ENCODE measurements around the gene TMEM154.
"Not testable (repeated sequence)": the region's sequence is repeated elsewhere in the genome, so short reads cannot be mapped to it uniquely, and the experiment has no call there.

Gene TMEM154

DNA sequence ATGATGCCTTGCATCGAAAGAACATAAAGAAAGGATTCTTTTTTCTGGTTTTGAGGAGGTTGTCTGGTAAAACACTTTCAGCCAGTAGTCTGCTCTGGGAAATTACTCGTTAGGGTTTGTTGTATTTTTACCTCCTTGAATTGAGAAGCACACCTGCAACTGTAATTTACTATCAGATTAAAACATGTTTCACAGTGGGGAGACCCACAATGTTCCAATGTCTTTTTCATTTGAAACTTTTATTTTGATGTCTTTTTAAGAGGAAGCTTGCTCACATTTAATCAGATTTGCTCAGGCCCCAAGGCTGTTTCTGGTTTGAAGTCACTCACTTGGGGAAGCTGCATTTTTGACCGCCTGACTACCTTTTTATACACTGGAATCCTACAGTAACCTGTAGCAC, 12.0 kb downstream of the TMEM154 start:
- Mint-ChIP-seq H3K9me3 (no peaks in the 10 kb centered on the region), H3K27ac (no peak overlapping the region), H3K36me3 (ENCODE audit: low read depth) (no peaks in the 10 kb centered on the region), H3K4me1 (no peaks in the 10 kb centered on the region), H3K4me3 (no peak overlapping the region), H3K27me3 (ENCODE audit: low read depth) (no peaks in the 10 kb centered on the region)
- TF ChIP-seq, protein P1, sequence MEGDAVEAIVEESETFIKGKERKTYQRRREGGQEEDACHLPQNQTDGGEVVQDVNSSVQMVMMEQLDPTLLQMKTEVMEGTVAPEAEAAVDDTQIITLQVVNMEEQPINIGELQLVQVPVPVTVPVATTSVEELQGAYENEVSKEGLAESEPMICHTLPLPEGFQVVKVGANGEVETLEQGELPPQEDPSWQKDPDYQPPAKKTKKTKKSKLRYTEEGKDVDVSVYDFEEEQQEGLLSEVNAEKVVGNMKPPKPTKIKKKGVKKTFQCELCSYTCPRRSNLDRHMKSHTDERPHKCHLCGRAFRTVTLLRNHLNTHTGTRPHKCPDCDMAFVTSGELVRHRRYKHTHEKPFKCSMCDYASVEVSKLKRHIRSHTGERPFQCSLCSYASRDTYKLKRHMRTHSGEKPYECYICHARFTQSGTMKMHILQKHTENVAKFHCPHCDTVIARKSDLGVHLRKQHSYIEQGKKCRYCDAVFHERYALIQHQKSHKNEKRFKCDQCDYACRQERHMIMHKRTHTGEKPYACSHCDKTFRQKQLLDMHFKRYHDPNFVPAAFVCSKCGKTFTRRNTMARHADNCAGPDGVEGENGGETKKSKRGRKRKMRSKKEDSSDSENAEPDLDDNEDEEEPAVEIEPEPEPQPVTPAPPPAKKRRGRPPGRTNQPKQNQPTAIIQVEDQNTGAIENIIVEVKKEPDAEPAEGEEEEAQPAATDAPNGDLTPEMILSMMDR (IDR thresholded peaks at IDR 0.05; ENCODE audit: unreplicated experiment in 3 of 3), result no peak

DNA sequence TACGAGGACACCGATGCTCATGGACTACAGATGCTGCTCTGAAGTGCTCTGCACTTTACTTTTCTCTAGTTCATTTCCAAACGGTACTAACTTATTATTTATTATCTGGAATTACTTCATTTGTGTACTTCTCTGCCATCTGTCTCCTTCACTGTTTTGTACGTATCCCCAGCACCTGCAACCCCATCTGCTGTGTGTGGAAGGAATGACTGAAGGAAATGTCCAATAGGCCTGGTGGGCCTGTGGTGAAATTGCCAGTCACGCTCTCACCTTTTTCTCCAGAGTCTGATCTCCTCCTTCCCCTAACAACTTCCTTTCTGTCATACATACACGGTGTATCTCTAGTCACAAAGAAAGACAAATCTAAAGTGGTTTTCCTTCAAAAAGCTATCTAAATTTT, 12.9 kb downstream of the TMEM154 start:
- no peaks in the 10 kb centered on the region for H3K9me3 Mint-ChIP-seq
- no peaks in the 10 kb centered on the region for H3K27me3 Mint-ChIP-seq (ENCODE audit: low read depth)
- TF ChIP-seq, protein P1 (IDR thresholded peaks at IDR 0.05; ENCODE audit: unreplicated experiment in 3 of 3), result no peak
- no peaks in the 10 kb centered on the region for H3K36me3 Mint-ChIP-seq (ENCODE audit: low read depth)
- no peaks in the 10 kb centered on the region for H3K4me1 Mint-ChIP-seq
- H3K4me3 Mint-ChIP-seq, result no peak overlapping the region
- no peak overlapping the region for H3K27ac Mint-ChIP-seq

GRCh38 chr4:152665691-152666395, 14.0 kb downstream of the TMEM154 start:
- Mint-ChIP-seq H3K4me1 (no peaks in the 10 kb centered on the region), H3K27me3 (ENCODE audit: low read depth) (no peaks in the 10 kb centered on the region)

DNA sequence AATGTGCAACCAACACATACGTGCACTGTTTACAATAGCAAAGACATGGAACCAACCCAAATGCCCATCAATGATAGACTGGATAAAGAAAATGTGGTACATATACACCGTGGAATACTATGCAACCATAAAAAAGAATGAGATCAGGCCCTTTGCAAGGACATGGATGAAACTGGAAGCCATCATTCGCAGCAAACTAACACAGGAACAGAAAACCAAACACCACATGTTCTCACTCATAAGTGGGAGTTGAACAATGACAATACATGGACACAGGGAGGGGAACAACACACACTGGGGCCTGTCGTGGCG, 15.8 kb downstream of the TMEM154 start:
- not testable (repeated sequence) for H3K4me3 Mint-ChIP-seq

More at GRCh38 chr4:152665691-152666395, 14.0 kb downstream of the TMEM154 start:
- TF ChIP-seq, protein P1 (IDR thresholded peaks at IDR 0.05; ENCODE audit: unreplicated experiment in 3 of 3), result no peak
- H3K4me3 Mint-ChIP-seq, result no peak overlapping the region
- no peaks in the 10 kb centered on the region for H3K36me3 Mint-ChIP-seq (ENCODE audit: low read depth)
- H3K27ac Mint-ChIP-seq, result no peak overlapping the region
- H3K9me3 Mint-ChIP-seq, result no peaks in the 10 kb centered on the region

GRCh38 chr4:152663203-152664066, 16.4 kb downstream of the TMEM154 start:
- H3K27me3 Mint-ChIP-seq (ENCODE audit: low read depth), result no peaks in the 10 kb centered on the region
- H3K4me3 Mint-ChIP-seq, result no peak overlapping the region
- H3K36me3 Mint-ChIP-seq (ENCODE audit: low read depth), result no peaks in the 10 kb centered on the region
- TF ChIP-seq, protein P1 (IDR thresholded peaks at IDR 0.05; ENCODE audit: unreplicated experiment in 3 of 3), result no peak
- no peak overlapping the region for H3K27ac Mint-ChIP-seq
- no peaks in the 10 kb centered on the region for H3K4me1 Mint-ChIP-seq
- H3K9me3 Mint-ChIP-seq, result peaks cover 5% of the 10 kb centered on the region

More for the DNA sequence above, 15.8 kb downstream of the TMEM154 start:
- H3K27me3 Mint-ChIP-seq (ENCODE audit: low read depth); H3K4me1 Mint-ChIP-seq; H3K9me3 Mint-ChIP-seq; H3K36me3 Mint-ChIP-seq (ENCODE audit: low read depth); H3K27ac Mint-ChIP-seq: not testable (repeated sequence)

- no peak overlapping the region for H3K4me3 Mint-ChIP-seq
- H3K36me3 Mint-ChIP-seq (ENCODE audit: low read depth), result peaks cover 9% of the 10 kb centered on the region
- H3K4me1 Mint-ChIP-seq, result no peaks in the 10 kb centered on the region
- TF ChIP-seq, protein P1 (IDR thresholded peaks at IDR 0.05; ENCODE audit: unreplicated experiment in 3 of 3), result no peak
- H3K27me3 Mint-ChIP-seq (ENCODE audit: low read depth), result no peaks in the 10 kb centered on the region
- peaks cover 18% of the 10 kb centered on the region for H3K9me3 Mint-ChIP-seq
- H3K27ac Mint-ChIP-seq, result no peak overlapping the region
These were observed 18.1 kb downstream of the TMEM154 start for GRCh38 chr4:152661649-152662048.
